Rectal smooth muscle tissue (tissue), 1 donor: ENCODE measurements around the gene ATP10B.
A peak's percentile ranks its signal among the peaks of the same experiment; 100 is the strongest.
"Not testable (repeated sequence)": the region's sequence is repeated elsewhere in the genome, so short reads cannot be mapped to it uniquely, and the experiment has no call there.

Source experiments
- H3K27ac ChIP-seq: one replicate; pipeline ENCODE4 v1.7.0; 2013; ENCODE audit warnings: low read depth, low read length, inconsistent platforms
- H3K27me3 ChIP-seq: one replicate; pipeline ENCODE4 v1.7.0; 2013; ENCODE audit warnings: low read length; ENCODE audit not compliant: control insufficient read depth, insufficient read depth
- H3K36me3 ChIP-seq: one replicate; pipeline ENCODE4 v1.7.0; 2013; ENCODE audit warnings: low read length; ENCODE audit not compliant: control insufficient read depth, insufficient read depth
- H3K4me1 ChIP-seq: one replicate; pipeline ENCODE4 v1.7.0; 2013; ENCODE audit warnings: low read length; ENCODE audit not compliant: control insufficient read depth, insufficient read depth
- H3K4me3 ChIP-seq: one replicate; pipeline ENCODE4 v1.7.0; 2013; ENCODE audit warnings: low read length
- H3K9ac ChIP-seq: one replicate; pipeline ENCODE4 v1.7.0; 2013; ENCODE audit warnings: low read length

Gene ATP10B

GRCh38 chr5:160852049-160852448 lies at the start of gene ATP10B:
Gene ATP10B, minus strand, starts transcription at chr5:160852211. Its CDS starts 164,137 bp downstream, at chr5:160688074.
- H3K4me1 ChIP-seq, result no peaks in the 10 kb centered on the region
- H3K4me3 ChIP-seq, result no peak within 1 kb of the TSS
- H3K27ac ChIP-seq, result no peak within 1 kb of the TSS
- H3K9ac ChIP-seq, result no peak within 1 kb of the TSS
- H3K27me3 ChIP-seq, result no peaks in the 10 kb centered on the region
- H3K36me3 ChIP-seq, result no peaks in the 10 kb centered on the region

GRCh38 chr5:160901656-160902055 lies 49.6 kb upstream of the ATP10B start:
- H3K9ac ChIP-seq, result no peak overlapping the region
- H3K36me3 ChIP-seq, result no peaks in the 10 kb centered on the region
- H3K27me3 ChIP-seq, result no peaks in the 10 kb centered on the region
- H3K27ac ChIP-seq, result no peak overlapping the region
- H3K4me1 ChIP-seq, result no peaks in the 10 kb centered on the region
- no peak overlapping the region for H3K4me3 ChIP-seq

- no peaks in the 10 kb centered on the region for H3K36me3 ChIP-seq
- H3K4me1 ChIP-seq, result no peaks in the 10 kb centered on the region
- no peak overlapping the region for H3K27ac ChIP-seq
- no peak overlapping the region for H3K4me3 ChIP-seq
- no peaks in the 10 kb centered on the region for H3K27me3 ChIP-seq
- H3K9ac ChIP-seq, result no peak overlapping the region
These were observed 47.7 kb upstream of the ATP10B start for GRCh38 chr5:160899735-160900134.

GRCh38 chr5:160893180-160893964 lies 41.4 kb upstream of the ATP10B start:
- H3K27ac ChIP-seq, H3K4me1 ChIP-seq, H3K36me3 ChIP-seq, H3K4me3 ChIP-seq, H3K9ac ChIP-seq, H3K27me3 ChIP-seq: not testable (repeated sequence)

- H3K9ac ChIP-seq, result no peak overlapping the region
- no peaks in the 10 kb centered on the region for H3K27me3 ChIP-seq
- no peak overlapping the region for H3K27ac ChIP-seq
- H3K36me3 ChIP-seq, result no peaks in the 10 kb centered on the region
- no peak overlapping the region for H3K4me3 ChIP-seq
- no peaks in the 10 kb centered on the region for H3K4me1 ChIP-seq
These were observed 35.8 kb upstream of the ATP10B start for GRCh38 chr5:160887780-160888179.

- H3K27me3 ChIP-seq, H3K9ac ChIP-seq, H3K4me1 ChIP-seq, H3K27ac ChIP-seq, H3K36me3 ChIP-seq: not testable (repeated sequence)
- peak overlapping the region; percentile 27 for H3K4me3 ChIP-seq
These were observed 21.7 kb upstream of the ATP10B start for GRCh38 chr5:160873560-160874200.

- no peak overlapping the region for H3K4me3 ChIP-seq
- H3K27ac ChIP-seq, result no peak overlapping the region
- no peak overlapping the region for H3K9ac ChIP-seq
- H3K36me3 ChIP-seq, result no peaks in the 10 kb centered on the region
- H3K4me1 ChIP-seq, result no peaks in the 10 kb centered on the region
- no peaks in the 10 kb centered on the region for H3K27me3 ChIP-seq
These were observed 18.0 kb upstream of the ATP10B start for GRCh38 chr5:160869989-160870521.

GRCh38 chr5:160867976-160868375 lies 16.0 kb upstream of the ATP10B start:
- Histone ChIP-seq H3K27ac (no peak overlapping the region), H3K4me3 (no peak overlapping the region), H3K27me3 (no peaks in the 10 kb centered on the region), H3K4me1 (no peaks in the 10 kb centered on the region), H3K9ac (no peak overlapping the region), H3K36me3 (no peaks in the 10 kb centered on the region)

- Histone ChIP-seq H3K4me1 (no peaks in the 10 kb centered on the region), H3K36me3 (no peaks in the 10 kb centered on the region), H3K27me3 (no peaks in the 10 kb centered on the region), H3K4me3 (no peak overlapping the region), H3K27ac (no peak overlapping the region), H3K9ac (no peak overlapping the region)
These were observed 560 bp downstream of the ATP10B start for GRCh38 chr5:160851451-160851850.

GRCh38 chr5:160850421-160850820 lies 1.6 kb downstream of the ATP10B start:
- Histone ChIP-seq H3K4me1 (no peaks in the 10 kb centered on the region), H3K4me3 (no peak overlapping the region), H3K9ac (no peak overlapping the region), H3K27me3 (no peaks in the 10 kb centered on the region), H3K27ac (no peak overlapping the region), H3K36me3 (no peaks in the 10 kb centered on the region)

GRCh38 chr5:160847526-160848085 lies 4.4 kb downstream of the ATP10B start:
- no peak overlapping the region for H3K4me3 ChIP-seq
- H3K27ac ChIP-seq, result no peak overlapping the region
- no peaks in the 10 kb centered on the region for H3K27me3 ChIP-seq
- H3K4me1 ChIP-seq, result no peaks in the 10 kb centered on the region
- H3K36me3 ChIP-seq, result no peaks in the 10 kb centered on the region
- H3K9ac ChIP-seq, result no peak overlapping the region

GRCh38 chr5:160846642-160847041 lies 5.4 kb downstream of the ATP10B start:
- no peak overlapping the region for H3K9ac ChIP-seq
- no peak overlapping the region for H3K4me3 ChIP-seq
- H3K36me3 ChIP-seq, result no peaks in the 10 kb centered on the region
- no peaks in the 10 kb centered on the region for H3K27me3 ChIP-seq
- no peaks in the 10 kb centered on the region for H3K4me1 ChIP-seq
- no peak overlapping the region for H3K27ac ChIP-seq
